ENCODE data around the gene OCLN.
A peak's percentile ranks its signal among the peaks of the same experiment; 100 is the strongest.
"Not testable (repeated sequence)": the region's sequence is repeated elsewhere in the genome, so short reads cannot be mapped to it uniquely, and the experiment has no call there.

The OCLN gene

GRCh38 chr5:69492391-69492922 is at the start of gene OCLN:
Gene OCLN, plus strand, starts transcription at chr5:69492790. Its CDS starts 11,455 bp downstream, at chr5:69504245.
- DNase-seq: peak; percentile 65 to 77

GRCh38 chr5:69444127-69444754 is 48.3 kb upstream of the OCLN start:
- no peak for DNase-seq

- no peak for DNase-seq
Observed at GRCh38 chr5:69449511-69449910, 43.1 kb upstream of the OCLN start.

GRCh38 chr5:69450116-69450515 is 42.5 kb upstream of the OCLN start:
- DNase-seq: peak; percentile 51 to 71

GRCh38 chr5:69450527-69450926 is 42.1 kb upstream of the OCLN start:
- not testable (repeated sequence) for DNase-seq

GRCh38 chr5:69451941-69452647 is 40.5 kb upstream of the OCLN start:
- DNase-seq: no peak

- not testable (repeated sequence) for DNase-seq
Observed at GRCh38 chr5:69453487-69453886, 39.1 kb upstream of the OCLN start.

GRCh38 chr5:69454460-69455249 is 37.9 kb upstream of the OCLN start:
- DNase-seq: no peak

GRCh38 chr5:69455428-69455988 is 37.1 kb upstream of the OCLN start:
- not testable (repeated sequence) for DNase-seq

GRCh38 chr5:69462170-69462569 is 30.4 kb upstream of the OCLN start:
- DNase-seq: no peak

GRCh38 chr5:69466375-69466774 is 26.2 kb upstream of the OCLN start:
- DNase-seq: not testable (repeated sequence)

- no peak for DNase-seq
Observed at GRCh38 chr5:69467442-69468225, 25.0 kb upstream of the OCLN start.

GRCh38 chr5:69468631-69469030 is 24.0 kb upstream of the OCLN start:
- no peak for DNase-seq

GRCh38 chr5:69471516-69471915 is 21.1 kb upstream of the OCLN start:
- not testable (repeated sequence) for DNase-seq

- not testable (repeated sequence) for DNase-seq
Observed at GRCh38 chr5:69472535-69473143, 20.0 kb upstream of the OCLN start.

- no peak for DNase-seq
Observed at GRCh38 chr5:69477170-69477569, 15.4 kb upstream of the OCLN start.

- not testable (repeated sequence) for DNase-seq
Observed at GRCh38 chr5:69478296-69478695, 14.3 kb upstream of the OCLN start.

GRCh38 chr5:69484891-69485290 is 7.7 kb upstream of the OCLN start:
- DNase-seq: no peak

GRCh38 chr5:69485471-69485870 is 7.1 kb upstream of the OCLN start:
- DNase-seq: no peak

- DNase-seq: no peak
Observed at GRCh38 chr5:69489246-69489645, 3.3 kb upstream of the OCLN start.

- no peak for DNase-seq
Observed at GRCh38 chr5:69491027-69491426, 1.6 kb upstream of the OCLN start.
